Measurements from ENCODE around the gene CNKSR3.

Gene CNKSR3

GRCh38 chr6:154410619-154411072, 99.8 kb downstream of the CNKSR3 start:
- DNase-seq = no peak

- DNase-seq = no peak
Measured at GRCh38 chr6:154408891-154409500, 101.5 kb downstream of the CNKSR3 start.

GRCh38 chr6:154407440-154407839, 103.0 kb downstream of the CNKSR3 start:
- DNase-seq = no peak

- DNase-seq = no peak
Measured at GRCh38 chr6:154406869-154407268, 103.6 kb downstream of the CNKSR3 start.

- no peak for DNase-seq
Measured at GRCh38 chr6:154406301-154406700, 104.2 kb downstream of the CNKSR3 start.

- DNase-seq = no peak
Measured at GRCh38 chr6:154404791-154405400, 105.6 kb downstream of the CNKSR3 start.

- no peak for DNase-seq
Measured at GRCh38 chr6:154403788-154404187, 106.7 kb downstream of the CNKSR3 start.

- no peak for DNase-seq
Measured at GRCh38 chr6:154402081-154402780, 108.3 kb downstream of the CNKSR3 start.

GRCh38 chr6:154399097-154399496, 111.4 kb downstream of the CNKSR3 start:
- no peak for DNase-seq

- DNase-seq = no peak
Measured at GRCh38 chr6:154397491-154398195, 112.8 kb downstream of the CNKSR3 start.

- DNase-seq = no peak
Measured at GRCh38 chr6:154395878-154396277, 114.6 kb downstream of the CNKSR3 start.

- DNase-seq = no peak
Measured at GRCh38 chr6:154395316-154395715, 115.2 kb downstream of the CNKSR3 start.

GRCh38 chr6:154394571-154394970, 115.9 kb downstream of the CNKSR3 start:
- DNase-seq = no peak

- DNase-seq = no peak
Measured at GRCh38 chr6:154390034-154390433, 120.5 kb downstream of the CNKSR3 start.

- DNase-seq = no peak
Measured at GRCh38 chr6:154388803-154389202, 121.7 kb downstream of the CNKSR3 start.

- no peak for DNase-seq
Measured at GRCh38 chr6:154386848-154387717, 123.4 kb downstream of the CNKSR3 start.

GRCh38 chr6:154384191-154384590, 126.3 kb downstream of the CNKSR3 start:
- DNase-seq = no peak

GRCh38 chr6:154383273-154383672, 127.2 kb downstream of the CNKSR3 start:
- DNase-seq = no peak

GRCh38 chr6:154382740-154383139, 127.7 kb downstream of the CNKSR3 start:
- no peak for DNase-seq

- DNase-seq = no peak
Measured at GRCh38 chr6:154381548-154381947, 128.9 kb downstream of the CNKSR3 start.

- DNase-seq = no peak
Measured at GRCh38 chr6:154380741-154381140, 129.7 kb downstream of the CNKSR3 start.

- no peak for DNase-seq
Measured at GRCh38 chr6:154379585-154379984, 130.9 kb downstream of the CNKSR3 start.

GRCh38 chr6:154378518-154378917, 132.0 kb downstream of the CNKSR3 start:
- DNase-seq = no peak
